SK-N-SH (cell line): ENCODE measurements around the gene TUBGCP2.

Experiments used
- CTCF ChIP-seq: fragments of 200-600 bp; sonication (generic); IDR thresholded peaks from 2 replicates; pipeline ENCODE4 v1.6.1; 2017; ENCODE audit warnings: antibody characterized with exemption, mild to moderate bottlenecking, moderate library complexity
- NFIC ChIP-seq: IDR thresholded peaks from 2 replicates; pipeline ENCODE4 v1.4.0; 2012; ENCODE audit warnings: borderline replicate concordance
- REST ChIP-seq: IDR thresholded peaks from 2 replicates; pipeline ENCODE4 v1.6.1; 2012; ENCODE audit warnings: mild to moderate bottlenecking, low read depth, low read length, moderate library complexity

- no peak for TF ChIP-seq NFIC
- no peak for TF ChIP-seq REST
- no peak for TF ChIP-seq CTCF
Observed at GRCh38 chr10:133342942-133343341, 34.3 kb upstream of the TUBGCP2 start.
